Measurements from ENCODE around the gene SMCHD1. TPM values are rescaled to one million over a fixed set of nuclear protein-coding genes. Genes with fewer than 3 reads are reported as not detected.
"Not testable (repeated sequence)": the region's sequence is repeated elsewhere in the genome, so short reads cannot be mapped to it uniquely, and the experiment has no call there.

Gene SMCHD1
- total RNA-seq, 1 donor from 2014 or later: 29.7 TPM

GRCh38 chr18:2662990-2663389, 7.5 kb downstream of the SMCHD1 start:
- no peak overlapping the region for H3K27ac ChIP-seq (ENCODE audit: low read depth, low read length)
- no peaks in the 10 kb centered on the region for H3K4me1 ChIP-seq (ENCODE audit: insufficient read depth, low read length)
- H3K27me3 Mint-ChIP-seq (ENCODE audit: low read depth, unreplicated experiment): no peaks in the 10 kb centered on the region
- peaks cover 92% of the 10 kb centered on the region for H3K79me2 ChIP-seq (ENCODE audit: insufficient read depth, low read length)
- H3K4me1 Mint-ChIP-seq (ENCODE audit: low read depth, unreplicated experiment): peaks cover 10% of the 10 kb centered on the region
- H3K4me2 ChIP-seq (ENCODE audit: low read length): no peak overlapping the region
- no peaks in the 10 kb centered on the region for H3K9me3 ChIP-seq (ENCODE audit: insufficient read depth, low read depth, low read length)
- H3K36me3 ChIP-seq (ENCODE audit: insufficient read depth, low read length): peaks cover 8% of the 10 kb centered on the region
- no peak overlapping the region for H2AFZ ChIP-seq (ENCODE audit: low read depth, low read length)
- H3K36me3 Mint-ChIP-seq (ENCODE audit: low read depth, unreplicated experiment): no peaks in the 10 kb centered on the region
- no peak overlapping the region for H3K9ac ChIP-seq (ENCODE audit: low read length)
- no peak overlapping the region for H3K27ac Mint-ChIP-seq (ENCODE audit: unreplicated experiment)
- H4K20me1 ChIP-seq (ENCODE audit: insufficient read depth, low read length): peaks cover 51% of the 10 kb centered on the region
- FAIRE-seq: no peak
- H3K4me3 Mint-ChIP-seq (ENCODE audit: unreplicated experiment): no peak overlapping the region
- no peaks in the 10 kb centered on the region for H3K9me3 Mint-ChIP-seq (ENCODE audit: unreplicated experiment)
- H3K27me3 ChIP-seq (ENCODE audit: insufficient read depth, low read length): no peaks in the 10 kb centered on the region
- no peak overlapping the region for H3K4me3 ChIP-seq (ENCODE audit: insufficient read depth, low read depth, low read length)
- no peak for DNase-seq (ENCODE audit: low read depth)
- TF ChIP-seq CTCF (IDR thresholded peaks at IDR 0.05; ENCODE audit: insufficient read depth, low read depth, low read length) (no peak), EZH2 (IDR thresholded peaks at IDR 0.05; ENCODE audit: insufficient read depth, low read length) (no peak)

GRCh38 chr18:2672410-2672809, 16.9 kb downstream of the SMCHD1 start:
- no peak overlapping the region for H2AFZ ChIP-seq (ENCODE audit: low read depth, low read length)
- Mint-ChIP-seq H3K9me3 (ENCODE audit: unreplicated experiment) (no peaks in the 10 kb centered on the region), H3K4me1 (ENCODE audit: low read depth, unreplicated experiment) (no peaks in the 10 kb centered on the region), H3K4me3 (ENCODE audit: unreplicated experiment) (no peak overlapping the region), H3K27me3 (ENCODE audit: low read depth, unreplicated experiment) (no peaks in the 10 kb centered on the region), H3K27ac (ENCODE audit: unreplicated experiment) (no peak overlapping the region), H3K36me3 (ENCODE audit: low read depth, unreplicated experiment) (peaks cover 18% of the 10 kb centered on the region)
- H3K4me2 ChIP-seq (ENCODE audit: low read length): no peak overlapping the region
- H3K9me3 ChIP-seq (ENCODE audit: insufficient read depth, low read depth, low read length): no peaks in the 10 kb centered on the region
- no peaks in the 10 kb centered on the region for H3K4me1 ChIP-seq (ENCODE audit: insufficient read depth, low read length)
- H3K36me3 ChIP-seq (ENCODE audit: insufficient read depth, low read length): peaks cover 37% of the 10 kb centered on the region
- DNase-seq (ENCODE audit: low read depth): no peak
- TF ChIP-seq CTCF (IDR thresholded peaks at IDR 0.05; ENCODE audit: insufficient read depth, low read depth, low read length): no peak
- no peak for TF ChIP-seq EZH2 (IDR thresholded peaks at IDR 0.05; ENCODE audit: insufficient read depth, low read length)
- H3K4me3 ChIP-seq (ENCODE audit: insufficient read depth, low read depth, low read length): no peak overlapping the region
- H3K9ac ChIP-seq (ENCODE audit: low read length): no peak overlapping the region
- no peaks in the 10 kb centered on the region for H3K27me3 ChIP-seq (ENCODE audit: insufficient read depth, low read length)
- no peak for FAIRE-seq
- H3K27ac ChIP-seq (ENCODE audit: low read depth, low read length): no peak overlapping the region
- H3K79me2 ChIP-seq (ENCODE audit: insufficient read depth, low read length): peaks cover 34% of the 10 kb centered on the region
- H4K20me1 ChIP-seq (ENCODE audit: insufficient read depth, low read length): peaks cover 7% of the 10 kb centered on the region

GRCh38 chr18:2672872-2673271, 17.3 kb downstream of the SMCHD1 start:
- DNase-seq (ENCODE audit: low read depth): no peak
- Mint-ChIP-seq H3K4me3 (ENCODE audit: unreplicated experiment) (no peak overlapping the region), H3K27me3 (ENCODE audit: low read depth, unreplicated experiment) (no peaks in the 10 kb centered on the region), H3K27ac (ENCODE audit: unreplicated experiment) (no peak overlapping the region), H3K9me3 (ENCODE audit: unreplicated experiment) (no peaks in the 10 kb centered on the region), H3K4me1 (ENCODE audit: low read depth, unreplicated experiment) (no peaks in the 10 kb centered on the region), H3K36me3 (ENCODE audit: low read depth, unreplicated experiment) (peaks cover 18% of the 10 kb centered on the region)
- no peak overlapping the region for H2AFZ ChIP-seq (ENCODE audit: low read depth, low read length)
- no peak for TF ChIP-seq CTCF (IDR thresholded peaks at IDR 0.05; ENCODE audit: insufficient read depth, low read depth, low read length)
- no peak for TF ChIP-seq EZH2 (IDR thresholded peaks at IDR 0.05; ENCODE audit: insufficient read depth, low read length)
- no peaks in the 10 kb centered on the region for H3K4me1 ChIP-seq (ENCODE audit: insufficient read depth, low read length)
- H3K4me2 ChIP-seq (ENCODE audit: low read length): no peak overlapping the region
- no peak overlapping the region for H3K4me3 ChIP-seq (ENCODE audit: insufficient read depth, low read depth, low read length)
- H3K27me3 ChIP-seq (ENCODE audit: insufficient read depth, low read length): no peaks in the 10 kb centered on the region
- H3K9ac ChIP-seq (ENCODE audit: low read length): no peak overlapping the region
- no peaks in the 10 kb centered on the region for H3K9me3 ChIP-seq (ENCODE audit: insufficient read depth, low read depth, low read length)
- H4K20me1 ChIP-seq (ENCODE audit: insufficient read depth, low read length): peaks cover 7% of the 10 kb centered on the region
- H3K27ac ChIP-seq (ENCODE audit: low read depth, low read length): no peak overlapping the region
- FAIRE-seq: no peak
- peaks cover 37% of the 10 kb centered on the region for H3K36me3 ChIP-seq (ENCODE audit: insufficient read depth, low read length)
- H3K79me2 ChIP-seq (ENCODE audit: insufficient read depth, low read length): peaks cover 34% of the 10 kb centered on the region

- H2AFZ ChIP-seq (ENCODE audit: low read depth, low read length); H4K20me1 ChIP-seq (ENCODE audit: insufficient read depth, low read length); H3K27ac Mint-ChIP-seq (ENCODE audit: unreplicated experiment); H3K9ac ChIP-seq (ENCODE audit: low read length); H3K27me3 Mint-ChIP-seq (ENCODE audit: low read depth, unreplicated experiment); H3K4me1 Mint-ChIP-seq (ENCODE audit: low read depth, unreplicated experiment); H3K4me3 ChIP-seq (ENCODE audit: insufficient read depth, low read depth, low read length); H3K36me3 Mint-ChIP-seq (ENCODE audit: low read depth, unreplicated experiment); H3K36me3 ChIP-seq (ENCODE audit: insufficient read depth, low read length); H3K4me2 ChIP-seq (ENCODE audit: low read length); H3K9me3 ChIP-seq (ENCODE audit: insufficient read depth, low read depth, low read length); H3K4me1 ChIP-seq (ENCODE audit: insufficient read depth, low read length); H3K4me3 Mint-ChIP-seq (ENCODE audit: unreplicated experiment); H3K27ac ChIP-seq (ENCODE audit: low read depth, low read length); H3K27me3 ChIP-seq (ENCODE audit: insufficient read depth, low read length); DNase-seq (ENCODE audit: low read depth); FAIRE-seq; H3K9me3 Mint-ChIP-seq (ENCODE audit: unreplicated experiment): not testable (repeated sequence)
- H3K79me2 ChIP-seq (ENCODE audit: insufficient read depth, low read length): peaks cover 48% of the 10 kb centered on the region
These were observed 23.4 kb downstream of the SMCHD1 start for GRCh38 chr18:2678933-2679332.
